GM19238 (cell line): ENCODE data around the gene MPP3.

ENCODE experiments used
- DNase-seq: peaks from one replicate; pipeline ENCODE4 v3.0.0; 2011; ENCODE audit warnings: low spot score; ENCODE audit not compliant: insufficient read length

The MPP3 gene

DNA sequence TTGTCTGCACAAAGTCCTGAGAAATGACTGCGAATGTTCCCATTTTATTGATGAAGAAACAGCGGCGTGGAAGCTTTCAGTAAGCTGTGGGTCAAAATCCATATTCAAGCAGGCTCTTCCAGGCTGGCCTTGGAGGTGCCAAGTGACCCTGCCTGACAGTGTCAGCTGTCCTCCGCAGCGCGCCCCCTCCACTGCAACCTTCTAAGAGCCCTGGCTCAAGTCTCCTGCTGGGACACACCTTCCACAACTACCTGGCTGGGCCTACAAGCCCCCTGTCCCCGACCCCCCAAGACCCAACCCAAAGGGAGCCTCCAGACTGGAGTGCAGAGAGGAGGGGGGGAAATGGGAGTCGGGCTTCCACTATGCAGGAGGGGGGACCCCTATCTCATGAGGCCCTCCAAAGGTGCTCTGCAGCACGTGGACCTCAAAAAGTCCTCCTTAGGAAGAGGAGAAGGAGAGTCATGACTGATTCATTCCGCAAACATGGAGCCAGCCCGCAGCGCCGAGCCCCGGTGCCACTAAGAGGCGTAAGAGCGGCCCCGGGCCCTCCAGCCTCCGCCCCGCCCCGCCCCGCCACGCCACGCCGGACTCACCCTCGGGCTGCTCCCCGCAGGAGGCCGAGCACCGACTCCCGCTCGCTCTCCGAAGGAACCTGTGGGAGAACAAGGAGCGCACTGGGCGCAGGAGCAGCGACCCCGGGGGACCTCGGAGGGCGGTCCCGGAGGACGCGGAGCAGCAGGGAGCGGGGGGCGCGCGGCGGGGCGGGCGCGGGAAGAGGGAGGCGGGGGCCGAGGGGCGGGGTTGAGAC is 574 bp downstream of the MPP3 start:
- DNase-seq = no peak

- no peak for DNase-seq
Measured at GRCh38 chr17:43831633-43832032, 1.3 kb downstream of the MPP3 start.

DNA sequence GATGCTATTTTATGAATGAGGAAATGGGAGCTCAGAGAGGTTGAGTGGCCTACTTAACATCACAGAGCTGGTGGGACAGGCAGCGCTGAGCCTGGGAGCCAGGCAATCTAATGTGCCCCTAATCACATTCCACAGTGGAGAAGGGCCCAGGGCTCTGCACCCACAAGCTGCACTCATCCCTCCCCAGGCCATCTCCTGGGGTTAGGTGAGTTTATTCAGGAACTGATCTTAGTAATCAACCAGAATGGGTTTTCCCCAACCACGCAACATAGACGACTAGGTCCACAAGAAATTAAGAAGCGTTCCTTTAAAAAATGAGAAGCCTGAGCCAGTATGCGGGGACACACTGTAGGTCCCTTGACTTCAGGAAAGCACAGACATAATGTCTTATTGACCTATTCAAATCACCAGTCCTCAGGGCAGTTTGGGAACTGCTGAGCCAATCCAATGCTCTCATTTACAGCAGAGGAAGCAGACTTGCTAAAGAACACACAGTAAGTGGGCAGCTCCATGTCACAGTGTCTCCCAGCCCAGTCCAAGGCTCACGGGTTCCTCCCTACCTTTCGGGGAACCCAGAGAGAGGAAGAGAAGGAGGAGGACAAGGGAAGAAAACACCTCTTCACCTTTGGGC is 2.3 kb downstream of the MPP3 start:
- DNase-seq = no peak

- no peak for DNase-seq
Measured at GRCh38 chr17:43829738-43830137, 3.2 kb downstream of the MPP3 start.

DNA sequence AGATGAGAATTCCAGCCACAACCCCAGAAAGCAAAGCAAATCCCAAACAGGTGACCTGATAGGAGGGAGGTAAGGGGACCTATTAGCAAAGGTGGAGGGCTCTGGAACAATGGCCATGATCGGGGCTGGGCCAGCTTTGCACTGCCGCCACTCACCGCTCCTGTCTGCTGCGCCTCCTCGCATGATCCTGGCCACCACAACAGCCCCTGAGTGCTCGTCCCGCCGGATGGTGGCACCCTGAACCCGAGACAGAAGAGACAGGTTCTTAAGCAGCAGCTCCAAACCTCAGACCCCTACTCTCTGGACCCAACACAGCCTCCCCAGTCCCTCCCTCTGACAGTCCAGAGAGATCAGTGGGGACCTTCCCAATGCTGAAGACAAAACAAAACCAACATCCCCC is 5.3 kb downstream of the MPP3 start:
- no peak for DNase-seq

- no peak for DNase-seq
Measured at GRCh38 chr17:43826206-43826605, 6.7 kb downstream of the MPP3 start.

- no peak for DNase-seq
Measured at GRCh38 chr17:43825567-43825966, 7.4 kb downstream of the MPP3 start.

GRCh38 chr17:43823350-43824084 is 9.4 kb downstream of the MPP3 start:
- DNase-seq = no peak

GRCh38 chr17:43822570-43823190 is 10.3 kb downstream of the MPP3 start:
- DNase-seq = no peak

GRCh38 chr17:43820759-43821158 is 12.2 kb downstream of the MPP3 start:
- no peak for DNase-seq

GRCh38 chr17:43818966-43819365 is 14.0 kb downstream of the MPP3 start:
- DNase-seq = no peak

GRCh38 chr17:43817826-43818225 is 15.1 kb downstream of the MPP3 start:
- DNase-seq = no peak

- DNase-seq = no peak
Measured at GRCh38 chr17:43816336-43817320, 16.3 kb downstream of the MPP3 start.

DNA sequence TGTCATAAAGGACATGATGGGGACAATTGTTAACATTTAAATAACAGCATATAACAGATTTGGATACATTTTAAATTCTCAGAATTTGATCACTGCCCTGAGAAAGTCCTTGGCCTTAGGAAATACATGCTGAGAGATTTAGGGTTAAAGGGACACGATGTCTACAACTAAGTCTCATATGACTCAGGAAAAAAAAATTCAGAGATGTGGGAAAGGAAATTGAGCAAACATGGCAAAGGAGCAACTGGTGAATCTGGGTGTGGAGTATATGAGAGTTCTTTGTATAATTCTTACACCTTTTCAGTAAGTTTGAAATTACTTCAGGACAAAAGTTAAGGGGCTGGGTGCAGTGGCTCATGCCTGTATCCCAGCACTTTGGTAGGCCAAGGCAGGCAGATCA is 18.2 kb downstream of the MPP3 start:
- DNase-seq = no peak

GRCh38 chr17:43814026-43814425 is 18.9 kb downstream of the MPP3 start:
- no peak for DNase-seq

DNA sequence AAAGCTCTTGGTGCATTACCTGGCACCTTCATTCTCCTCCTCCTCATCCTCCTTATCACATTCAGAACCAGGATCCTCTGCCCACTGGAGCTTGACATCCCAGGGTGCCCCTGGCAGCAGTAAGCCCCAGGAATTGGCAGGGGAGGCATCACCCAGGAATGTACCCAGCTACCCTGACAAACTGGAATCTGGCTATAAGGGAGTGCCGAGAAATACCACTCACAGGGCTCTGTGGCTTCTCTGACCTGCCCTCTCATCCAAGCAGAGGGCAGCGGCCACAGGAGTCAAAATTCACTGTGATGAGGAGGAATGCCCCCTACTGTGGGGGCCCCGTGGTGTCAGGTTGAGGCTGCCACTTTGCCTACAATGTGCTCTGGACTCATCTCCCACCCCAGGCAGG is 19.6 kb downstream of the MPP3 start:
- DNase-seq = no peak

DNA sequence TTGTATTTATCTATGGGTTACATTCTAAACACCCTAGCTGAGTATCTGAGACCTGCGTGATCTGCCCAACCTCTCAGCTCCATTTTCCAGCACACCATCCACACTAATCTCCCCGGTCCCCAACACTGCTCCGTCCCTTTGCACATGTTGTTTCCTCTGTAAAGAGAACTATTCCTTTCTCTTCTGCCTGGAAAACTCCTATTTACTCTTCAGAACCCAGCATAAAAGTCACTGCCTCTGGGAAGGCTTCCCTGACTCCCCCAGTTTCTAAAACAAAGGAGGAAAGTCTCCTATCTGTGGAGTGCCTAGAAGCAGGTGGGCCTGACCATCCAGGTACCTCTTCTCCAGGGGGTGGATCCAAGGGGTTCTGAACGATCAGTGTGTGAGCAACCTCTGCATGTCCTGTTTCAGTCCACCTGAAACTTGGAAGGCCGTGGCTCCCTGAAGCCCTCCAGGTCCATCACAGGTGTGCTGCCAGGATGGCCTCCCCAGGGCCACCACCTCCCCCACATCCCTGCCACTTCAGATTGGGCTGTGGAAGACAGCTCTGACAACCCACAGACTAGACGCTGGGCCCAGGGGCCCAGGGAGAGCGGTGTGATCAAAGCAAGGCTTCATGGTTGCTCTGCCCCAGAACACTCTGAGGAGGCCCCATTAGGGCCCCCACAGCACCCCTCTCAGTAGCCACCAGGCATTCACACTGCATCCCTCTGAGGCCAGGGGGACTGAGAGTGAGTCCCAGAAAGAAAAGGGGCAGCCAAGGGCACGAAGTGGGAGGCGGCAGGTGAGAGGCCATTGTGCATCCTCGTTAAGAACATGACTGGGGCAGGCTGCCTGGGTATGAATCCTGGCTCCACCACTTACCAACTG is 20.3 kb downstream of the MPP3 start:
- DNase-seq = no peak

DNA sequence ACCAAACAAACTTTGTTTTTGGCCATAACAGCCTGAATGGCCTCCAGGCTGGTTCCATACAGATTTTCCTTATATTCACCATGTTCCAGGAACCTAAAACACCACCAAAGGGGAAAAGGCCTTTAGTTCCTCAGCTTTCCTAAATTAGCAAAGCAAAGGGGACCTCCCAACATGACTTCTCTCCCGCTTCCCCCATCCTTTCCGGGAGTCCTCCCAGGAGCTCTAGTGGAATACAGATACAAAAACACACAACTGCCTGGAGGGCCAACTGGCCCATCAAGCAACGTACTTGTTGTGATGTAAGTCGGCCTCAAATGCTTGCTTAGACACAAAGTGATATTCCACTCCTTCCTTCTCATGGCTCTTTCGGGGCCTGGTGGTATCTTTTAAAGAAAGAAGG is 22.1 kb downstream of the MPP3 start:
- DNase-seq = no peak

GRCh38 chr17:43810226-43810715 is 22.7 kb downstream of the MPP3 start:
- no peak for DNase-seq

GRCh38 chr17:43809121-43809520 is 23.8 kb downstream of the MPP3 start:
- DNase-seq = no peak
